ENCODE measurements around the gene TMEM200A. TPM values are rescaled to one million over a fixed set of nuclear protein-coding genes. Genes with fewer than 3 reads are reported as not detected.
A peak's percentile ranks its signal among the peaks of the same experiment; 100 is the strongest.

TMEM200A gene
- total RNA-seq, 4 donors from 2014 or later: 5.3 to 11.8 (median 8.1) TPM

DNA sequence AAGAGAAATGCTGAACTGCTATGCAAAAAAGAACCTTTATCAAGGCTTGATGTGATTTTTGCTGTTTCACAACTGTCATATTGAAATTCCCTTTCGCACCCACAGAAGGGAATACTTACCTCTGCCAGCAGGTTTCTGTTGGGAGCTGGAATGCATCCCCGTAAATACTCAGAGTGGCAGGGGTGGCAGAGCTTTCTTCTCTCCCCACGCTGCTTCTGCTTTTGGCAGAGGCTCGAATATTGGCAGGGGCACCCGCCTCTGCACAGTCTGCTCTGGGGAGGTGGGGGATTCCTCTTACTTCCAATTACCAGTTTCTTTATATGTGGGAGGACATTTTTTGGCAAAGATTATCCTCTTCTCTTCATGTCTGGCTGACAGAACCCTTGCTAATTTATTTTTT, 28.4 kb downstream of the TMEM200A start:
- no peak overlapping the region for H3K4me3 ChIP-seq
- no peak overlapping the region for H3K27ac ChIP-seq
- H3K4me1 ChIP-seq: peaks cover 0 to 9% (median 0%) of the 10 kb centered on the region in 4 donors
- no peak for TF ChIP-seq EP300 (IDR thresholded peaks at IDR 0.05)
- no peaks in the 10 kb centered on the region for H3K9me3 ChIP-seq
- WGBS, 2 donors: 68 to 73% methylated on average over 5 of the region's 5 CpGs
- H3K27me3 ChIP-seq: no peaks in the 10 kb centered on the region
- DNase-seq (ENCODE audit: low spot score in 2 of 2): no peak
- no peaks in the 10 kb centered on the region for H3K36me3 ChIP-seq

DNA sequence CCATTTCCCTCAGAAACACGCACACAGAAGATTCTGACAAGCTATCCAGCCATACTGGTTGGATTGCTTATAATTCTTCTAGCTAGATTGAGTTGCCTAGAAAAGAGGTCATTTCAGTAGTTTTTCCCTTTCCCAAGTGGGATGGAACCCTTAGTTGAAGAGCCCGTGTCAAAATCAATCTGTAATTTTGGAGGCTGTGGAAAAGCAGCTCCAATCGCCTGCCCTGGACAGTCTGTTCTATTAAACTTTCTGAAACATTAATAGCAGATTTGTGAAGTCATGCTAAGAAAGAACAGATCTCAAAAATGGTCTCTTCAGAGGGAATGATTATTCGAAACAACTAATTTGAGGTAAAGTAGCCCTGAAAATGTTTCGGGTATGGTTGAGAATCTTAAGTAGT, 29.3 kb downstream of the TMEM200A start:
- Histone ChIP-seq H3K36me3 (no peaks in the 10 kb centered on the region), H3K4me1 (peaks cover 0 to 9% (median 0%) of the 10 kb centered on the region in 4 donors), H3K9me3 (peaks cover 0 to 3% (median 0%) of the 10 kb centered on the region in 4 donors), H3K4me3 (no peak overlapping the region), H3K27ac (peak overlapping the region in 1 of 4 donors; percentile 58), H3K27me3 (no peaks in the 10 kb centered on the region)
- no peak for DNase-seq (ENCODE audit: low spot score in 2 of 2)
- TF ChIP-seq POLR2A (IDR thresholded peaks at IDR 0.05): no peak
- no peak for TF ChIP-seq EP300 (IDR thresholded peaks at IDR 0.05)
- TF ChIP-seq, protein P1, sequence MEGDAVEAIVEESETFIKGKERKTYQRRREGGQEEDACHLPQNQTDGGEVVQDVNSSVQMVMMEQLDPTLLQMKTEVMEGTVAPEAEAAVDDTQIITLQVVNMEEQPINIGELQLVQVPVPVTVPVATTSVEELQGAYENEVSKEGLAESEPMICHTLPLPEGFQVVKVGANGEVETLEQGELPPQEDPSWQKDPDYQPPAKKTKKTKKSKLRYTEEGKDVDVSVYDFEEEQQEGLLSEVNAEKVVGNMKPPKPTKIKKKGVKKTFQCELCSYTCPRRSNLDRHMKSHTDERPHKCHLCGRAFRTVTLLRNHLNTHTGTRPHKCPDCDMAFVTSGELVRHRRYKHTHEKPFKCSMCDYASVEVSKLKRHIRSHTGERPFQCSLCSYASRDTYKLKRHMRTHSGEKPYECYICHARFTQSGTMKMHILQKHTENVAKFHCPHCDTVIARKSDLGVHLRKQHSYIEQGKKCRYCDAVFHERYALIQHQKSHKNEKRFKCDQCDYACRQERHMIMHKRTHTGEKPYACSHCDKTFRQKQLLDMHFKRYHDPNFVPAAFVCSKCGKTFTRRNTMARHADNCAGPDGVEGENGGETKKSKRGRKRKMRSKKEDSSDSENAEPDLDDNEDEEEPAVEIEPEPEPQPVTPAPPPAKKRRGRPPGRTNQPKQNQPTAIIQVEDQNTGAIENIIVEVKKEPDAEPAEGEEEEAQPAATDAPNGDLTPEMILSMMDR (IDR thresholded peaks at IDR 0.05): no peak
- 85 to 95% methylated on average over 5 of the region's 5 CpGs for WGBS, 2 donors

DNA sequence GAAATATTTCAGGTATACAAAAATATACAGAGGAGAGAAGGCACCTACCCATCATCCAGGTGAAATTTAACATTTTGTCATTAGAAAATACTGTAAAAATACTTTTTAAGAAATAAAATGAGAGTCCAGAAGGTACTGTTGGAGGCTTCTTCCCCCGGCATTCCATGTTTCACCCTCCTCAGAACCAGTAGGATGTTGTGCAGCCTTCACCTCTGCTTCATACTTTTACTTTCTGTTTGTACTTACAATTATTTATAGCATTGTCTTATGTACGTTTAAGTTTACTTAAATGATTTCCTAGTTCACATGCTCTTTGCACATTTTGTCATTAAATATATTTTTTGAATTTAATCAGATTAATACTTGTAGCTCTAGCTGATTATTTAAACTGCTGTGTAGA, 30.9 kb downstream of the TMEM200A start:
- Histone ChIP-seq H3K4me3 (peak overlapping the region in 1 of 4 donors; percentile 21), H3K27ac (peak overlapping the region in 2 of 4 donors; percentile 12 to 58)
- WGBS, 2 donors: 41 to 44% methylated on average over 2 of the region's 2 CpGs

DNA sequence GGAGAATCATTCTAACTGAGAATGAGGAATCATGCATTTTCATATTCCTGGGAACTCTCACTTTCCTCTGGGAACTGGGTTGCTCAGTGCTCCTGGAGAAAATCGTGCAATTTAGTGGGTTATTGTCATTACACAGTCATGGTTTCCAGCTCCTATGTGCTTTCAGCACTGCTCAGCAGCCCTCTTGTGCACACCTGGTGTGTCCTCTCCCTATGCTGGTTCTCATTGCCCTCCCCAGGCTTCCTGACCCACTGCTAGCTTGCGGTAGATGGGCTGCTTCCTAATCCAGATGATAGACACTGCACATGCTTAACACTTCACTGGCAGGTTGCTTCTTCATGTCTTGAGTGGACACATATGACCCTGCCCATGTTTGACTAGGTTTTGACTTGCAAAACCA, 39.7 kb downstream of the TMEM200A start:
- no peaks in the 10 kb centered on the region for H3K4me1 ChIP-seq
- no peaks in the 10 kb centered on the region for H3K27me3 ChIP-seq
- no peaks in the 10 kb centered on the region for H3K36me3 ChIP-seq
- 72 to 75% methylated on average over 2 of the region's 2 CpGs for WGBS, 2 donors
- no peak overlapping the region for H3K4me3 ChIP-seq
- TF ChIP-seq POLR2A (IDR thresholded peaks at IDR 0.05) (no peak), EP300 (IDR thresholded peaks at IDR 0.05) (no peak)
- TF ChIP-seq, protein P1 (IDR thresholded peaks at IDR 0.05): no peak
- H3K9me3 ChIP-seq: no peaks in the 10 kb centered on the region
- no peak for DNase-seq (ENCODE audit: low spot score in 2 of 2)
- H3K27ac ChIP-seq: no peak overlapping the region

More for the DNA sequence above, 30.9 kb downstream of the TMEM200A start:
- Histone ChIP-seq H3K9me3 (peaks cover 0 to 3% (median 0%) of the 10 kb centered on the region in 4 donors), H3K4me1 (peaks cover 0 to 9% (median 0%) of the 10 kb centered on the region in 4 donors), H3K36me3 (no peaks in the 10 kb centered on the region), H3K27me3 (no peaks in the 10 kb centered on the region)
- no peak for DNase-seq (ENCODE audit: low spot score in 2 of 2)
- TF ChIP-seq EP300 (IDR thresholded peaks at IDR 0.05) (no peak), POLR2A (IDR thresholded peaks at IDR 0.05) (no peak)
- TF ChIP-seq, protein P1 (IDR thresholded peaks at IDR 0.05): no peak

DNA sequence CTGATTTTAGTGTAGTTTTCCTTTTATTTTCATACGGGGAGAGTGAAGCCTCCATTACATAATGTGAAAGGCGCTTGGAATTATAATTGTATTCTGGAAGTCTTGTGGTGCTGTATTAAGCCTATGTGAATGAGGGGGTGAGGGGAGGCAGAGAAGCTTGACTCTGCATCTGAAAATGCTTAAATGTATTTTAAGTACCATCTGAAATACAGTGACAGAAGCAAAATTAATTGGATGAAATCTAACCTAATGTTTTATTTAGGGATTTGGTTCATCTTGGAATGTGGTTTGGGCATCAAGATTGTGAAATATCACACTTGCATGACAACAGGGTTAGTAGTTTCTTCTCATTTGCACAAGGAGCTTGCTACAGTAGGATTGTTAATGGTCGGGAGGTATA, 41.2 kb downstream of the TMEM200A start:
- TF ChIP-seq EP300 (IDR thresholded peaks at IDR 0.05) (no peak), POLR2A (IDR thresholded peaks at IDR 0.05) (no peak)
- TF ChIP-seq, protein P1 (IDR thresholded peaks at IDR 0.05): no peak
- DNase-seq (ENCODE audit: low spot score in 2 of 2): no peak
- no peaks in the 10 kb centered on the region for H3K27me3 ChIP-seq
- H3K36me3 ChIP-seq: no peaks in the 10 kb centered on the region
- 61 to 70% methylated on average over 3 of the region's 3 CpGs for WGBS, 2 donors
- H3K27ac ChIP-seq: no peak overlapping the region
- H3K4me3 ChIP-seq: no peak overlapping the region
- peaks cover 0 to 1% (median 0%) of the 10 kb centered on the region in 4 donors for H3K9me3 ChIP-seq
- H3K4me1 ChIP-seq: no peaks in the 10 kb centered on the region
